Fibroblast of the conjunctiva (primary cell): ENCODE results near the gene CCDC106.

Experiments
- DNase-seq: peaks from one replicate; pipeline ENCODE4 v3.0.0-alpha.2; 2010; ENCODE audit warnings: low read depth

The CCDC106 gene

GRCh38 chr19:55684946-55685681 is 37.1 kb downstream of the CCDC106 start:
- no peak for DNase-seq

- no peak for DNase-seq
Observed at GRCh38 chr19:55685776-55686175, 37.8 kb downstream of the CCDC106 start.

GRCh38 chr19:55686311-55687050 is 38.5 kb downstream of the CCDC106 start:
- no peak for DNase-seq

GRCh38 chr19:55687281-55688201 is 39.5 kb downstream of the CCDC106 start:
- DNase-seq: no peak

GRCh38 chr19:55688422-55689218 is 40.6 kb downstream of the CCDC106 start:
- no peak for DNase-seq

- no peak for DNase-seq
Observed at GRCh38 chr19:55689411-55690108, 41.5 kb downstream of the CCDC106 start.

GRCh38 chr19:55690109-55690768 is 42.2 kb downstream of the CCDC106 start:
- DNase-seq: no peak

- no peak for DNase-seq
Observed at GRCh38 chr19:55690769-55691545, 42.9 kb downstream of the CCDC106 start.

GRCh38 chr19:55691561-55692481 is 43.8 kb downstream of the CCDC106 start:
- DNase-seq: no peak

- no peak for DNase-seq
Observed at GRCh38 chr19:55692681-55693081, 44.7 kb downstream of the CCDC106 start.

GRCh38 chr19:55693336-55693974 is 45.4 kb downstream of the CCDC106 start:
- DNase-seq: no peak

GRCh38 chr19:55694241-55694655 is 46.2 kb downstream of the CCDC106 start:
- DNase-seq: no peak

- DNase-seq: no peak
Observed at GRCh38 chr19:55694656-55695491, 46.9 kb downstream of the CCDC106 start.

GRCh38 chr19:55695511-55696290 is 47.7 kb downstream of the CCDC106 start:
- DNase-seq: no peak

- DNase-seq: no peak
Observed at GRCh38 chr19:55696301-55697068, 48.5 kb downstream of the CCDC106 start.

- no peak for DNase-seq
Observed at GRCh38 chr19:55697069-55697440, 49.0 kb downstream of the CCDC106 start.
